Measurements from ENCODE around the gene ASXL2.

GRCh38 chr2:25833566-25833965, 44.7 kb downstream of the ASXL2 start:
- no peak for TF ChIP-seq CTCF (IDR thresholded peaks at IDR 0.05)
- no peak for TF ChIP-seq POLR2A (IDR thresholded peaks at IDR 0.05)

All from body of pancreas (tissue), 4 donors.